Peyer's patch (tissue), 4 donors: Measurements from ENCODE around the gene CDH4. TPM values are rescaled to one million over a fixed set of nuclear protein-coding genes. Genes with fewer than 3 reads are reported as not detected.

ENCODE experiments used
- DNase-seq, 3 donors: peaks; one replicate each; pipeline ENCODE4 v3.0.0-alpha.2; 2017 to 2019
- H3K27ac ChIP-seq, 4 donors: fragments of 200-600 bp; sonication (generic); one replicate each; pipeline ENCODE4 v1.5.1; 2016 to 2019
- H3K27me3 ChIP-seq, 2 donors: fragments of 200-600 bp; sonication (generic); one replicate each; pipeline ENCODE4 v1.5.1; 2019
- H3K36me3 ChIP-seq, 3 donors: fragments of 200-600 bp; sonication (generic); one replicate each; pipeline ENCODE4 v1.5.1; 2016 to 2019
- H3K4me1 ChIP-seq, 4 donors: fragments of 200-600 bp; sonication (generic); one replicate each; pipeline ENCODE4 v1.5.1; 2016 to 2019
- H3K4me3 ChIP-seq, 4 donors: fragments of 200-600 bp; sonication (generic); 1 replicate in 3 of 4; 2 replicates in 1 of 4; pipeline ENCODE4 v1.5.1; 2016 to 2019; ENCODE audit warnings: mild to moderate bottlenecking in 1 of 4
- H3K9me3 ChIP-seq, 4 donors: fragments of 200-600 bp; sonication (generic); one replicate each; pipeline ENCODE4 v1.5.1; 2016 to 2019; ENCODE audit warnings: mild to moderate bottlenecking in 1 of 4
- CTCF ChIP-seq, 6 experiments: fragments of 450-650 bp in 4 of 6; fragments of 200-600 bp in 2 of 6; sonication (generic) in 1 of 6; IDR thresholded peaks; one replicate each; pipeline ENCODE4 v1.5.1; 2017 to 2019; ENCODE audit warnings: antibody characterized with exemption in 6 of 6, mild to moderate bottlenecking in 3 of 6, moderate library complexity in 1 of 6
- POLR2A ChIP-seq, 2 donors: fragments of 450-650 bp; IDR thresholded peaks; one replicate each; pipeline ENCODE4 v1.5.1; 2017; ENCODE audit warnings: antibody characterized with exemption in 2 of 2, mild to moderate bottlenecking in 2 of 2, moderate library complexity in 2 of 2
- total RNA-seq, 4 donors: library from RNA; depleted of rRNA; stranded (reverse); fragments of >200 nt; gene quantifications; one replicate each; pipeline ENCODE4 v1.1.0, GENCODE V29; 2016

The CDH4 gene
- total RNA-seq, 4 donors from 2014 or later: 0.27 TPM; not detected in 3

DNA sequence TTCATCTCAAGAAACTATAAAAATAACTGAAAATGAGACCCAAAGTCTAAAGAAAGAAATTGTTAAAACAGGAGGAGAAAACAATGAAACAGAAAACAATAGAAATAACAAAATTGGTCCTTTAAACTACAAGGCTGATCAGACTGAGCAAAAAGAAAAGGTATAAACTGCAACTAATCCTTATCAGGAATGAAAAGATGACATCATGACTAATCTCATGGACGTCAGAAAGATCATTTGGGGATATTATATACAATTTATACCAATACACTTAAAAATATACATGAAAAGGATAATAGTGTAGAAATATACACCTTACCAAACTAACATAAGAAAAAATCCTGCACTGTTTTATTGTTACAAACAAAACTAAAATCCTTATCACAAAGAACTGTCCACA lies 498.0 kb downstream of the CDH4 start:
- H3K27me3 ChIP-seq: no peaks in the 10 kb centered on the region

DNA sequence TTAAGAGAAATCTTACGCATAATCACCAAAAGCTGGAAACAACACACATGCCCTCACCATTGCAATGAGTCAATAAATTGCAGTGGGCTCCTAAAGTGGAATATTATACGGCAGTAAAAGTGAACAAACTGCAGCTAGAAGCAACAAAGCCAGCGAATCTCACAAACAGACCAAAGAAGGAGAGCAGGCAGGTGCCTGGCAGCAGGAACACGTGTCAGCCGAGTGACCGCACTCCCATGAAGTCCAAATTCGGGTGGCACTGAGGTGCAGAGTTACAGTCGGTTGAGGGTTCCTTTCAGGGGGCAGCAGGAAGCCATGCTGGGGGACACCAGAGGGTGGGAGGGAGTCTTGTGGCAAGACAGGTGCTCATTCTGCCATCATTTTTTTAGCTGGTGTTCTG lies 500.5 kb downstream of the CDH4 start:
- TF ChIP-seq POLR2A (IDR thresholded peaks at IDR 0.05): no peak
- TF ChIP-seq CTCF (IDR thresholded peaks at IDR 0.05): no peak
- H3K9me3 ChIP-seq: peaks cover 0 to 3% (median 0%) of the 10 kb centered on the region in 4 donors
- no peaks in the 10 kb centered on the region for H3K36me3 ChIP-seq
- DNase-seq: peak in 1 of 3 donors; percentile 11
- no peak overlapping the region for H3K4me3 ChIP-seq
- no peak overlapping the region for H3K27ac ChIP-seq
- H3K27me3 ChIP-seq: no peaks in the 10 kb centered on the region
- H3K4me1 ChIP-seq: no peaks in the 10 kb centered on the region

More for the DNA sequence above, 498.0 kb downstream of the CDH4 start:
- DNase-seq: no peak
- Histone ChIP-seq H3K36me3 (no peaks in the 10 kb centered on the region), H3K27ac (no peak overlapping the region), H3K4me3 (no peak overlapping the region), H3K4me1 (no peaks in the 10 kb centered on the region), H3K9me3 (peaks cover 0 to 3% (median 0%) of the 10 kb centered on the region in 4 donors)
- TF ChIP-seq POLR2A (IDR thresholded peaks at IDR 0.05) (no peak), CTCF (IDR thresholded peaks at IDR 0.05) (no peak)

GRCh38 chr20:61753316-61753942 lies 501.4 kb downstream of the CDH4 start:
- Histone ChIP-seq H3K36me3 (no peaks in the 10 kb centered on the region), H3K4me1 (no peaks in the 10 kb centered on the region), H3K9me3 (peaks cover 0 to 3% (median 0%) of the 10 kb centered on the region in 4 donors), H3K27ac (no peak overlapping the region), H3K4me3 (no peak overlapping the region), H3K27me3 (no peaks in the 10 kb centered on the region)
- TF ChIP-seq POLR2A (IDR thresholded peaks at IDR 0.05): no peak
- no peak for TF ChIP-seq CTCF (IDR thresholded peaks at IDR 0.05)
- DNase-seq: peak in 1 of 3 donors; percentile 3

- Histone ChIP-seq H3K27me3 (no peaks in the 10 kb centered on the region), H3K36me3 (no peaks in the 10 kb centered on the region), H3K4me3 (no peak overlapping the region), H3K9me3 (peaks cover 0 to 3% (median 0%) of the 10 kb centered on the region in 4 donors), H3K27ac (no peak overlapping the region), H3K4me1 (no peaks in the 10 kb centered on the region)
- no peak for DNase-seq
- TF ChIP-seq CTCF (IDR thresholded peaks at IDR 0.05) (no peak), POLR2A (IDR thresholded peaks at IDR 0.05) (no peak)
Observed at GRCh38 chr20:61753987-61754956, 502.2 kb downstream of the CDH4 start.

GRCh38 chr20:61754976-61755778 lies 503.1 kb downstream of the CDH4 start:
- DNase-seq: no peak

More at GRCh38 chr20:61754976-61755778, 503.1 kb downstream of the CDH4 start:
- TF ChIP-seq POLR2A (IDR thresholded peaks at IDR 0.05): no peak
- no peak for TF ChIP-seq CTCF (IDR thresholded peaks at IDR 0.05)
- Histone ChIP-seq H3K27ac (no peak overlapping the region), H3K9me3 (peaks cover 0 to 3% (median 0%) of the 10 kb centered on the region in 4 donors), H3K36me3 (no peaks in the 10 kb centered on the region), H3K27me3 (no peaks in the 10 kb centered on the region), H3K4me1 (no peaks in the 10 kb centered on the region), H3K4me3 (no peak overlapping the region)
